Psoas muscle (tissue), 8 donors: Measurements from ENCODE around the gene AURKAIP1. TPM values are rescaled to one million over a fixed set of nuclear protein-coding genes. Genes with fewer than 3 reads are reported as not detected.

ENCODE experiments used
- ATAC-seq, 4 donors: fragments of 200-7000 bp; cut with Tn5 transposase; one replicate each; pipeline ENCODE4 v1.9.1; 2020; ENCODE audit warnings: moderate library complexity in 3 of 4, mild to moderate bottlenecking in 2 of 4
- DNase-seq, 2 donors: peaks; one replicate each; pipeline ENCODE4 v3.0.0-alpha.2; 2020
- H3K27ac ChIP-seq: fragments of 200-600 bp; one replicate; pipeline ENCODE4 v1.8.0; 2022
- H3K27me3 ChIP-seq, 3 donors: fragments of 200-600 bp in 1 of 3; one replicate each; pipeline versions ENCODE4 v1.6.1 to v1.8.0; 2013 to 2022; ENCODE audit warnings: low read length in 2 of 3, mild to moderate bottlenecking in 2 of 3, moderate library complexity in 1 of 3; ENCODE audit not compliant: insufficient read depth in 3 of 3
- H3K36me3 ChIP-seq, 2 donors: fragments of 200-600 bp in 1 of 2; one replicate each; pipeline versions ENCODE4 v1.6.1 to v1.8.0; 2013 to 2022; ENCODE audit warnings: low read depth in 1 of 2, mild to moderate bottlenecking in 1 of 2, moderate library complexity in 1 of 2; ENCODE audit not compliant: insufficient read depth in 1 of 2
- H3K4me1 ChIP-seq: fragments of 200-600 bp; one replicate; pipeline ENCODE4 v1.8.0; 2022
- H3K4me3 ChIP-seq: fragments of 200-600 bp; one replicate; pipeline ENCODE4 v1.8.0; 2022; ENCODE audit warnings: mild to moderate bottlenecking
- H3K9me3 ChIP-seq: fragments of 200-600 bp; one replicate; pipeline ENCODE4 v1.8.0; 2022
- CTCF ChIP-seq: fragments of 200-600 bp; IDR thresholded peaks from one replicate; pipeline ENCODE4 v1.8.0; 2022; ENCODE audit warnings: antibody characterized with exemption
- WGBS, 3 donors: extraction: QIAGEN DNeasy Blood & Tissue Kit; methylation state at CpG; one replicate each; pipeline versions ENCODE4 v1.1.6 to v1.1.7; 2013; 5-methylcytosine and 5-hydroxymethylcytosine counted together
- intact Hi-C, 2 donors: fragments of 100-400 bp; cut with DNase I; formaldehyde crosslinking; loops; one replicate each; pipeline versions ENCODE4 v1.11.0 to v1.14.2; 2022
- polyA plus RNA-seq, 3 donors: library from polyadenylated mRNA; stranded (reverse); fragments of 200-250 nt; gene quantifications; one replicate each; pipeline ENCODE4 v1.2.3, GENCODE V29; 2013
- total RNA-seq, 4 donors: library from RNA; stranded (reverse); fragmentation: NEBNext Ultra II Directional in 2 of 4; extraction: Animal tissue kit (Norgen Biotek cat#: 25700) in 2 of 4; gene quantifications; one replicate each; pipeline versions ENCODE4 v1.2.1 to v1.2.4, GENCODE V29; 2021 to 2023
- donor health status: healthy with polysubstance abuse.
- donor health status: DM: no; HTN: no; CAD: no; lungs with moderate emphysema.
- donor health status: Bipolar disorder and iron deficiency.
- donor health status: healthy.
- donor health status: DM: yes; HTN: yes; CAD: no.
- donor health status: DM: no; HTN: no; CAD: no.
- donor health status: DM: no; HTN: no; CAD: no.
- donor health status: DM: yes; HTN: yes; CAD: no.

The AURKAIP1 gene
- total and polyA plus RNA-seq, 7 donors, result 180 to 534 (median 194) TPM

DNA sequence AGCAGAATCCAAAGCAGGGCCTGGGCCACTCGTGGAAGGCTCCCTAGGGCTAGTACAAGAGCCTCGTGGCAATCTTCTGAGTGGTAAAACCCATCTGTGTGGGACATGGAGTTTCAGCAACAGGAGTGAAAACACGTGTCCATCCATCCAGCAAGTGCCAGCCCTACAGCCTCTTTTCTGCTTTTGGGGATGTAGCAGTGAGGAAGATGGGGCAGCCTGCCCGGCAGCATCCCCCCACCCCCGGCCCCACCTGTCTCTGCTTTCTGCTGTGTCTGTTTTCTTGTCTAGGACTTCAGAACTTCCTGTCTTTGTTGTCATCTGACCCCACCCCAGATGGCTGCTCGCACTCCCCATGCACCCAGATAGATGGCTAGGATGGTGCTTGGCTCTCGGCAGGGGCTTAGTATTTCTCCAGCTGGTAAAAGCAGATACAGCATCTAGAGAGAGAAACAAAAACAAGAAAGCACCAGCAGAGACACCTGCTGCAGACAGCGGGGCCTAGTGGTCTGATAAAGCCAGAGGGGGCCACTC is 48.9 kb downstream of the AURKAIP1 start:
- Histone ChIP-seq H3K4me1 (peaks cover 51% of the 10 kb centered on the region), H3K27ac (peak overlapping the region; percentile 88), H3K27me3 (no peaks in the 10 kb centered on the region), H3K9me3 (no peaks in the 10 kb centered on the region), H3K36me3 (peaks cover 0 to 25% of the 10 kb centered on the region in 2 donors), H3K4me3 (peak overlapping the region; percentile 87)
- WGBS, 3 donors, result 39 to 45% (median 41%) methylated on average over 8 of the region's 8 CpGs
- ATAC-seq, result no peak
- intact Hi-C loops, result no loop called here
- DNase-seq, result no peak
- TF ChIP-seq CTCF, result no peak

DNA sequence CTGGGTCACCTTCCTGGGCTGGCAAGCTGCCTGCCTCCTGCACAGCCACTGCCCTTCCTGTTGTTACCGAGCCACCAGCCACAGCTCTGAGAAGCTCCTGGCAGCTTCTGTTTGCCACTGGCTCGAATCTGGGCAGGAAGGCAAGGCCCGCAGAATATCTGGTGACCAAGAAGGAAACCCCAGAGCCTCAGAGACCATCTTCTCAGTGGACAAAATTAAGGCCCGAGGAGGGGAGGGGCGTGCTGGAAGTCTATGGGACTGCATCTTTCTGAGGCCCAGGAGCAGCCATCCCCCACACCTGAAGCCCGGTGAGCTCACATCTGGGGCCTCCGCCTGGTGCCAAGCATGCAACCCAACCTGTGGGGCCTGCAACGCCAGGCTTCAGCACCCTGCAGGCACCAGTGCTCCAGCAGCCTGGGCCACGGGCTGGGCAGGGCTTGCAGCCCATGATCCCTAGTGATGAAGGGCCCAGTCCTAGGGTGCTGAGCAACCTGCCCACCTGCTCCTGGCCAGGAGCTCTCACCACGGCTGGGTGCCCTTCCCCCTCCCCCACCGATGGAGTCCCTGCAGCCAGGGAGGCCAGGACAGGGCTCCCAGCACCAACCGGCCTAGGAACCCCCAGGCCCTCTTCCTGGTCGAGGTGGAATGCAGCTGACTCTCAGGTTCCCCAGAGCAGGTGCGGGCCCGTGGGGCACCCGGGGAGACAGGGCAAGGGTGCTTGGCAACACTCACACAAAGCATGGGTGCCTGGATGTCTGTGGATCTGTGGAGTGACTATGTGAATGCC is 49.5 kb downstream of the AURKAIP1 start:
- peak overlapping the region; percentile 88 for H3K27ac ChIP-seq
- no peaks in the 10 kb centered on the region for H3K27me3 ChIP-seq
- TF ChIP-seq CTCF, result no peak
- ATAC-seq, result peak in 3 of 4 donors; percentile 30 to 52 (median 31)
- no peaks in the 10 kb centered on the region for H3K9me3 ChIP-seq
- H3K4me1 ChIP-seq, result peaks cover 50% of the 10 kb centered on the region
- WGBS, 3 donors, result 22 to 44% (median 22%) methylated on average over 16 of the region's 16 CpGs
- intact Hi-C loops, result no loop called here
- H3K4me3 ChIP-seq, result peak overlapping the region; percentile 87
- peaks cover 0 to 29% of the 10 kb centered on the region in 2 donors for H3K36me3 ChIP-seq
- peak in 1 of 2 donors; percentile 79 for DNase-seq

GRCh38 chr1:1324524-1325287 is 50.3 kb downstream of the AURKAIP1 start, which contains the start of the genes CPTP and INTS11:
TSS of gene CPTP (plus strand) at chr1:1324802. CDS start at chr1:1326911, 2,109 bp downstream.
TSS of gene INTS11 (minus strand) at chr1:1324660. CDS start at chr1:1324608, 52 bp downstream.
- no peak for TF ChIP-seq CTCF
- peaks cover 49% of the 10 kb centered on the region for H3K4me1 ChIP-seq
- peak within 1 kb of the TSS; percentile 87 for H3K4me3 ChIP-seq
- ATAC-seq, result peak; percentile 84 to 92 (median 88)
- 0 to 5% (median 0%) methylated on average over 33 to 84 of the region's 84 CpGs for WGBS, 3 donors
- peak; percentile 95 to 98 for DNase-seq
- H3K36me3 ChIP-seq, result peaks cover 0 to 37% of the 10 kb centered on the region in 2 donors
- H3K9me3 ChIP-seq, result no peaks in the 10 kb centered on the region
- peak within 1 kb of the TSS; percentile 88 for H3K27ac ChIP-seq
- no peaks in the 10 kb centered on the region for H3K27me3 ChIP-seq
- intact Hi-C loops, result no loop called here

DNA sequence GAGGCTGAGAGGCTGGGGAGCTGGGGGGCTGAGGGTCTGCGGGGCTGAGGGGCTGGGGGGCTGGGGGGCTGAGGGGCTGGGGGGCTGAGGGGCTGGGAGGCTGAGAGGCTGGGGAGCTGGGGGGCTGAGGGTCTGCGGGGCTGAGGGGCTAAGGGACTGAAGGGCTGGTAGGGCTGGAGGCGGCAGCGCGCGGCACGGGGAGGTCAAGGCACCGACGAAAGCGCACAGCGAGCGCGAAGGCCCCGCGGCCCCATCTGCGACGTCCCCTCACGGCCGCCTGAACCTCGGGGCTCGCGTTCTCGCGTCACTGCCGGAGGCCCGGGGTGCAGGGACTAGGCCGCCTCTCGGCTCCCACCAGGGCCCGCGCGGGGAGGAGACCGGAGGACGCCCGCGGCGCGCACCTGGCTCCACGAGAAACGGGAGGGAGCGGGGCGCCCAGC is 50.9 kb downstream of the AURKAIP1 start:
- ATAC-seq, result no peak
- no peaks in the 10 kb centered on the region for H3K9me3 ChIP-seq
- no peaks in the 10 kb centered on the region for H3K27me3 ChIP-seq
- WGBS, 3 donors, result 0 to 1% (median 0%) methylated on average over 6 to 41 of the region's 41 CpGs
- peaks cover 0 to 43% of the 10 kb centered on the region in 2 donors for H3K36me3 ChIP-seq
- peak overlapping the region; percentile 88 for H3K27ac ChIP-seq
- H3K4me3 ChIP-seq, result peak overlapping the region; percentile 87
- intact Hi-C loops, result no loop called here
- no peak for DNase-seq
- no peak for TF ChIP-seq CTCF
- H3K4me1 ChIP-seq, result peaks cover 49% of the 10 kb centered on the region

Other genes with a start within 250 kb of the AURKAIP1 start
- under 1 TPM in 1 of 4 donors, not detected in 3; 0.27 TPM for gene TTLL10, start 201.3 kb downstream of the AURKAIP1 start, total RNA-seq
- gene TTLL10, start 201.3 kb downstream of the AURKAIP1 start, polyA plus RNA-seq, result under 1 TPM; 0.03 to 0.10 (median 0.10) TPM
- under 1 TPM in 1 of 4 donors, not detected in 3; 0.27 TPM for gene TNFRSF18, start 168.6 kb downstream of the AURKAIP1 start, total RNA-seq
- under 1 TPM; 0.04 to 0.76 (median 0.13) TPM for gene TNFRSF18, start 168.6 kb downstream of the AURKAIP1 start, polyA plus RNA-seq
- 1 to 10 TPM; 1.4 to 4.6 (median 3.7) TPM for gene TNFRSF4, start 161.1 kb downstream of the AURKAIP1 start, total RNA-seq
- 1 to 10 TPM; 1.7 to 3.8 (median 2.6) TPM for gene TNFRSF4, start 161.1 kb downstream of the AURKAIP1 start, polyA plus RNA-seq
- gene SDF4, start 143.2 kb downstream of the AURKAIP1 start, total RNA-seq, result 100 to 1,000 TPM in 1 of 4 donors, 10 to 100 TPM in 3; 70.6 to 109 (median 82.5) TPM
- gene SDF4, start 143.2 kb downstream of the AURKAIP1 start, polyA plus RNA-seq, result 100 to 1,000 TPM in 2 of 3 donors, 10 to 100 TPM in 1; 67.5 to 129 (median 108) TPM
- 10 to 100 TPM in 3 of 4 donors, 1 to 10 TPM in 1; 8.9 to 13.7 (median 11.1) TPM for gene B3GALT6, start 143.0 kb downstream of the AURKAIP1 start, total RNA-seq
- 10 to 100 TPM in 2 of 3 donors, 1 to 10 TPM in 1; 7.7 to 30.3 (median 15.6) TPM for gene B3GALT6, start 143.0 kb downstream of the AURKAIP1 start, polyA plus RNA-seq
- gene C1QTNF12, start 128.5 kb downstream of the AURKAIP1 start, total RNA-seq, result 1 to 10 TPM in 2 of 4 donors, under 1 TPM in 2; 0.75 to 1.4 (median 1.0) TPM
- under 1 TPM; 0.13 to 0.98 (median 0.36) TPM for gene C1QTNF12, start 128.5 kb downstream of the AURKAIP1 start, polyA plus RNA-seq
- 10 to 100 TPM; 36.8 to 48.1 (median 42.4) TPM for gene UBE2J2, start 101.4 kb downstream of the AURKAIP1 start, total RNA-seq
- gene UBE2J2, start 101.4 kb downstream of the AURKAIP1 start, polyA plus RNA-seq, result 10 to 100 TPM; 44.9 to 80.9 (median 62.3) TPM
- gene SCNN1D, start 94.8 kb downstream of the AURKAIP1 start, total RNA-seq, result 1 to 10 TPM; 1.4 to 3.5 (median 1.4) TPM
- 1 to 10 TPM in 2 of 3 donors, under 1 TPM in 1; 0.48 to 2.0 (median 1.6) TPM for gene SCNN1D, start 94.8 kb downstream of the AURKAIP1 start, polyA plus RNA-seq
- 10 to 100 TPM; 20.8 to 32.0 (median 26.3) TPM for gene ACAP3, start 67.3 kb downstream of the AURKAIP1 start, total RNA-seq
- gene ACAP3, start 67.3 kb downstream of the AURKAIP1 start, polyA plus RNA-seq, result 10 to 100 TPM; 14.7 to 23.7 (median 15.5) TPM
- gene PUSL1, start 66.6 kb downstream of the AURKAIP1 start, total RNA-seq, result 1 to 10 TPM; 3.7 to 7.3 (median 5.8) TPM
- gene PUSL1, start 66.6 kb downstream of the AURKAIP1 start, polyA plus RNA-seq, result 1 to 10 TPM; 7.9 to 9.1 (median 9.0) TPM
- gene INTS11, start 50.5 kb downstream of the AURKAIP1 start, total RNA-seq, result 10 to 100 TPM; 55.6 to 80.8 (median 64.0) TPM
- gene INTS11, start 50.5 kb downstream of the AURKAIP1 start, polyA plus RNA-seq, result 10 to 100 TPM; 71.2 to 72.7 (median 71.8) TPM
- gene CPTP, start 50.4 kb downstream of the AURKAIP1 start, total RNA-seq, result 10 to 100 TPM; 18.2 to 39.5 (median 23.8) TPM
- 10 to 100 TPM; 31.3 to 38.1 (median 33.4) TPM for gene CPTP, start 50.4 kb downstream of the AURKAIP1 start, polyA plus RNA-seq
- gene TAS1R3, start 43.9 kb downstream of the AURKAIP1 start, total RNA-seq, result under 1 TPM in 3 of 4 donors, not detected in 1; 0.06 to 0.10 (median 0.06) TPM
- under 1 TPM; 0.08 to 0.25 (median 0.18) TPM for gene TAS1R3, start 43.9 kb downstream of the AURKAIP1 start, polyA plus RNA-seq
- 100 to 1,000 TPM; 162 to 215 (median 210) TPM for gene DVL1, start 25.8 kb downstream of the AURKAIP1 start, total RNA-seq
- 100 to 1,000 TPM; 183 to 209 (median 206) TPM for gene DVL1, start 25.8 kb downstream of the AURKAIP1 start, polyA plus RNA-seq
- 10 to 100 TPM in 3 of 4 donors, 1 to 10 TPM in 1; 7.2 to 24.3 (median 13.5) TPM for gene MXRA8, start 16.7 kb downstream of the AURKAIP1 start, total RNA-seq
- gene MXRA8, start 16.7 kb downstream of the AURKAIP1 start, polyA plus RNA-seq, result 10 to 100 TPM in 2 of 3 donors, 1 to 10 TPM in 1; 9.8 to 16.9 (median 10.1) TPM
- 10 to 100 TPM; 40.2 to 71.8 (median 46.1) TPM for gene CCNL2, start 24.1 kb upstream of the AURKAIP1 start, total RNA-seq
- gene CCNL2, start 24.1 kb upstream of the AURKAIP1 start, polyA plus RNA-seq, result 10 to 100 TPM; 50.1 to 59.3 (median 54.7) TPM
- 100 to 1,000 TPM; 114 to 159 (median 143) TPM for gene MRPL20, start 32.1 kb upstream of the AURKAIP1 start, total RNA-seq
- 100 to 1,000 TPM; 211 to 308 (median 255) TPM for gene MRPL20, start 32.1 kb upstream of the AURKAIP1 start, polyA plus RNA-seq
- 1 to 10 TPM in 3 of 4 donors, under 1 TPM in 1; 0.77 to 5.4 (median 3.0) TPM for gene ANKRD65, start 46.1 kb upstream of the AURKAIP1 start, total RNA-seq
- 1 to 10 TPM; 1.1 to 2.9 (median 1.6) TPM for gene ANKRD65, start 46.1 kb upstream of the AURKAIP1 start, polyA plus RNA-seq
- gene VWA1, start 60.5 kb upstream of the AURKAIP1 start, total RNA-seq, result 10 to 100 TPM in 3 of 4 donors, 1 to 10 TPM in 1; 4.5 to 25.3 (median 13.8) TPM
- 1 to 10 TPM; 1.4 to 7.8 (median 4.1) TPM for gene VWA1, start 60.5 kb upstream of the AURKAIP1 start, polyA plus RNA-seq
- gene ATAD3C, start 74.5 kb upstream of the AURKAIP1 start, total RNA-seq, result under 1 TPM; 0.47 to 0.99 (median 0.61) TPM
- under 1 TPM; 0.12 to 0.61 (median 0.13) TPM for gene ATAD3C, start 74.5 kb upstream of the AURKAIP1 start, polyA plus RNA-seq
- 10 to 100 TPM in 1 of 4 donors, 1 to 10 TPM in 3; 4.6 to 11.8 (median 9.0) TPM for gene ATAD3B, start 96.6 kb upstream of the AURKAIP1 start, total RNA-seq
- 10 to 100 TPM in 2 of 3 donors, 1 to 10 TPM in 1; 9.6 to 19.4 (median 12.3) TPM for gene ATAD3B, start 96.6 kb upstream of the AURKAIP1 start, polyA plus RNA-seq
- 10 to 100 TPM; 20.6 to 33.5 (median 24.1) TPM for gene ATAD3A, start 137.0 kb upstream of the AURKAIP1 start, total RNA-seq
- 10 to 100 TPM; 35.6 to 48.6 (median 41.4) TPM for gene ATAD3A, start 137.0 kb upstream of the AURKAIP1 start, polyA plus RNA-seq
- 1 to 10 TPM in 3 of 4 donors, under 1 TPM in 1; 0.88 to 1.4 (median 1.2) TPM for gene TMEM240, start 165.4 kb upstream of the AURKAIP1 start, total RNA-seq
- gene TMEM240, start 165.4 kb upstream of the AURKAIP1 start, polyA plus RNA-seq, result 1 to 10 TPM in 1 of 3 donors, under 1 TPM in 2; 0.55 to 1.8 (median 0.98) TPM
- gene SSU72, start 199.7 kb upstream of the AURKAIP1 start, total RNA-seq, result 100 to 1,000 TPM; 130 to 185 (median 167) TPM
- 100 to 1,000 TPM; 137 to 207 (median 192) TPM for gene SSU72, start 199.7 kb upstream of the AURKAIP1 start, polyA plus RNA-seq
- under 1 TPM in 3 of 4 donors, not detected in 1; 0.44 to 0.89 (median 0.82) TPM for gene FNDC10, start 224.9 kb upstream of the AURKAIP1 start, total RNA-seq
- under 1 TPM; 0.15 to 0.96 (median 0.34) TPM for gene FNDC10, start 224.9 kb upstream of the AURKAIP1 start, polyA plus RNA-seq
- gene MIB2, start 240.3 kb upstream of the AURKAIP1 start, total RNA-seq, result 100 to 1,000 TPM in 1 of 4 donors, 10 to 100 TPM in 3; 66.5 to 106 (median 75.4) TPM
- 10 to 100 TPM; 41.8 to 80.5 (median 78.7) TPM for gene MIB2, start 240.3 kb upstream of the AURKAIP1 start, polyA plus RNA-seq